NCI-H1092 (cell line): Measurements from ENCODE around the gene ARHGEF33.

ENCODE experiments used
- DNase-seq: peaks from one replicate; lab custom pipeline; 2025; lab: John Stamatoyannopoulos, UW

The ARHGEF33 gene

DNA sequence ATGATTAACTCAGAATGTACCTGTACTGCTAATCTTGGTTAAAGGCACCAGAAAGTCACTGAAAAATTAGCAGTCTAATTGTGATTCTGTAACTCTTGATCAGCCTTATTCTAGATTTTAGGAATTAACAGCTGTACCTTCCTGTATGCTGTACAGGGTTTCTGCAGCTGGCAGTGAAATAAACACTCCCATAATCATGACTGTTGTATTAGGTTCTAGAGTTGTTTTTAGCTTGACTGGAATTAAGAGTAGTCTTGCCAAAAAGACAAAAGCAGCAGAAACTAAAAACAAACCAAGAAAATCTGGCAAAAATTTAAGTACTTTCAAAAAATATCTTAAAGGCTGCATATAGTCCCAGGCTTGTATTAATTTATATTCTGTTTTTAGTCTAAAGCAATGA, 127.7 kb downstream of the ARHGEF33 start:
- DNase-seq = no peak

DNA sequence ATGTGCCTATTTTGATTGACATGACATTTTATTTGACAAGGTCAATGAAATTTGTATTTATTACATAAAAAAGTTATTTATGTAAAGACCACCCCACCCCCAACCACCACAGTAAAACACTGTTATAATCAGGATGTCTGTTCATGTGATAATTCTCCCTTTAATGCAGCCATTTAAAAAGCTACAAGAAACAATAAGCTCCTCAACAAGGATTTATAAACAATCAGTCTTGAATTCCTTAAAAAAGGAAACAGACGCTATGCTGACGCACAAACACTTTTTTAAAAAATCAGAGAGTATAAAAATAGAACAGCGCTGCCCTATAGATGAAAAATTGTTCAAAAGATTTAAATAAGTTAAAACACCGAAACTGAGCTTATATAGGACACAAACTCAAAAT, 129.0 kb downstream of the ARHGEF33 start:
- DNase-seq = no peak

DNA sequence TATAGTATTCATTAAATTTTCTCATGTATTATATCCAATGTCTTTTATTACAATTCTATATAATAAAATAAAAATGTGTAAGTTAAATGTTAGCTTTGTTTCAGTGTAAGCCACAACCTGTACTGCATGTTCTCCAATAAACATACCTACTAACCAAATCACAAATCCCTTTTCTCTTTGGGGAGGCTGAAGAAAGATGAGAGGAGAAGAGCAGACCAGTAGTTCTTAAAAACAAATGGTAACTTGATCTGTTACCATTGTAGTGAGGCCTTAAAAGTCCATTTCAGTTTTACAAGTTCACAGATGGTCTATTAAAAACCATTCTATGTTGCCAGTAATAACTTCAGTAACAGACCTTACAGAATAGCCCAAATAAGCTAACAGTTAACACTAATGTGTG, 130.7 kb downstream of the ARHGEF33 start:
- no peak for DNase-seq

DNA sequence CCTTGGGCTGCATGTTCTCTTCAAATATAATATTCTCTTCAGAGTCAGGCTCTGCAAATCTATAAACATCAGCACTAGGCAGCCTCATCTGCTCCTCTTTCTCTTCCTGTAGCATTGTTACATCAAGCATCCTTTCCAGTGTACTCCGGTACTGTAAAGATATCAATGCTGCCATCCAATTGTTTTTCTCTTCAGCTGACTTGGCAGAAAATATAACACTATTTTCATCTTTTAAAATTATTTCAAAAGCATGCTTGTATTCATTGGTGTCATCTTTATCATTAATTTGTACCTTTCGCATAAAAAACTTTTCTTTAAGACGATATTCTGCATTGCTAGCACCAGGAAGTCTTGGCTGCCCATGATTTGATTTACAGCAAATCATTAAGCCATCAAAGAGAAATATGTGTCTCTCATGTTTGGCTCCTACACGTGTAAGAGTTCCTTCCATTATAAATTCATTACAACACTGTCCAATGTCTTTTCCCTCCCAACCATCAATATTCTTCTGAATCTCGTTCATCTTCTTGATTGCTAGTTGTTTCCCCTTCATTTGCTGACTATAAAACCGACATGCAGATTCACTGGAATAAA, 133.1 kb downstream of the ARHGEF33 start:
- DNase-seq = no peak

DNA sequence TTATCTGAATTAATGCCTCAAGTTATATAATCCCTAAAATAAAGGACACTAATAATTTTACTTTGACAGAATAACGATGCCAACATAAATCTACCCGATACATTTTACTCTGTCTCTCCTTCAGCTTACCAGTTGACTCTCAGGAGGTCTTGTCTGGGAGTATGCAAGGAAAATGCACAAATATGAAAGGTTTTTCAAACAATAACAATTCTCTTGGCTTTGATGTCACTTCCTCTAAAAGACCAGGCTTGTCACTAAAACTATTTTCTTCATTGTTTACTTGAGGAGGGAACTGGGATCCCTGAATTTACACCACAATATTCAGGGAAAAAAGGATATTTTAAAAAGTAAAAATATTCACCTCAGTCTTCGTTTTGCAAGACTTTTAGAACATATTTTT, 134.0 kb downstream of the ARHGEF33 start:
- DNase-seq = no peak

DNA sequence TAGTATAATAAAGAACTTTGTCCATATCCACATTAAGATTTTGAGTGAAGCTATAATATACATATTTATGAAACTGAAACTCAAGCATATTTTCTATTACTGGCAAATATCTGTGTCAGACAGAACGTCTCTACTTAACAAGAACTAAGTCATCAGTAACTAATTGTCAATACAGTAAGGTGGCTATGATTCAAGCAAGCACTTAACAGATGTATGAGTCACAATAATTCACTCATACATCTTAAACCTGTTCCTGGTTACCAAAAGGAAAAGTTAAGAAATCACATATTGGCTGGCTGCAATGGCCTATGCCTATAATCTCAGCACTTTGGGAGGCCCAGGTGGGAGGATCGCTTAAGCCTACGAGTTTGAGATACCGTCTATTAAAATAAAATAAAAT, 135.2 kb downstream of the ARHGEF33 start:
- no peak for DNase-seq
